ENCODE results near the gene THY1.

Gene THY1

GRCh38 chr11:119432484-119433357 is 9.7 kb upstream of the THY1 start:
- H3K36me3 ChIP-seq (ENCODE audit: control insufficient read depth in 5 of 5, insufficient read depth in 5 of 5, low read length in 5 of 5), result no peaks in the 10 kb centered on the region
- H3K9me3 ChIP-seq (ENCODE audit: control insufficient read depth in 5 of 5, low read length in 5 of 5), result no peaks in the 10 kb centered on the region
- H3K27ac ChIP-seq (ENCODE audit: low read depth, low read length), result peak overlapping the region; percentile 79
- H3K27me3 ChIP-seq (ENCODE audit: control insufficient read depth in 5 of 5, insufficient read depth in 4 of 5, low read length in 5 of 5), result peaks cover 0 to 5% (median 3%) of the 10 kb centered on the region in 5 donors
- peak overlapping the region in 1 of 5 donors; percentile 32 for H3K9ac ChIP-seq (ENCODE audit: low read length in 5 of 5)
- H3K4me1 ChIP-seq (ENCODE audit: control insufficient read depth in 5 of 5, insufficient read depth in 5 of 5, low read length in 5 of 5), result peaks cover 3 to 24% (median 15%) of the 10 kb centered on the region in 5 donors
- peak overlapping the region in 3 of 5 donors; percentile 33 to 43 (median 40) for H3K4me3 ChIP-seq (ENCODE audit: low read depth in 1 of 5, low read length in 5 of 5)

DNA sequence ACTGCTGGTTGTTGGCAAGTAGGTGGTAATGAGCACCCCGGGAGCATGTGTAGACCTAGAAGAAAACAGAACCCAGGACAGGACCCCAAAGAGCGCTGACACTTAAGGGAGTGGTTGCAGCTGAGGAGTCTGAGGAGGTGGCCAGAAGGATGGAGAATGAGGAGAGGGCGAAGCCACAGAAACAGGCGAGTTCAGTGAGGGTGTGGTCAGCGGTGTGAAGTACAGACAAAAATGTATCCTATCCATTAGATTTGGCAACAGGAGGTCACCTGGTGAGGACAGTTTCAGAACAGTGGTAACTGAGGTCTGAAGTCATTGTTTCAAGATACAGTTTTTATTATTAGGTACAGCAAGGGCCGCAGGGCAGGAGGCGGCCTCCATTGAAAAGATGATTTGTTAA is 8.6 kb upstream of the THY1 start:
- no peak overlapping the region for H3K9ac ChIP-seq (ENCODE audit: low read length in 5 of 5)
- H3K4me1 ChIP-seq (ENCODE audit: control insufficient read depth in 5 of 5, insufficient read depth in 5 of 5, low read length in 5 of 5), result peaks cover 3 to 24% (median 15%) of the 10 kb centered on the region in 5 donors

DNA sequence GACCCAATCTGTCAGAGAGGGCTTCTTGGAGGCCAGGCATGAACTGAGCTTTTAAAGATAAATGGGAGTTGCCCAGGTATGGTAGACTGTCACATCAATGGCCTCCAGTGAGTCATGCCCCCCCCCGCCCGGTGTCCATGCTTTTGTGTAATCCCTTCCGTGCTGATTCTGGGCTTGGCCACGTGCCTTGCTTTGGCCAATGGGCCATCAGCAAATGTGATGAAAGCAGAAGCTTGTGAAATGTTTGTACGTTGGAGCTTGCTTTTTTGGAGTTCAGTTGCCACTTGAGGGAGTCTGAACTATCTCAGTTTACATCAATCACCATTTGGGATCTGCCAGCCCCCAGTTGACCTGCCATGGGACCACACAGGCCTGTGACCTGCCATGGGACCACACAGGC is 4.3 kb upstream of the THY1 start:
- Histone ChIP-seq H3K9me3 (ENCODE audit: control insufficient read depth in 5 of 5, low read length in 5 of 5) (no peaks in the 10 kb centered on the region), H3K36me3 (ENCODE audit: control insufficient read depth in 5 of 5, insufficient read depth in 5 of 5, low read length in 5 of 5) (no peaks in the 10 kb centered on the region), H3K27me3 (ENCODE audit: control insufficient read depth in 5 of 5, insufficient read depth in 4 of 5, low read length in 5 of 5) (peaks cover 0 to 24% (median 19%) of the 10 kb centered on the region in 5 donors), H3K4me3 (ENCODE audit: low read depth in 1 of 5, low read length in 5 of 5) (no peak overlapping the region), H3K9ac (ENCODE audit: low read length in 5 of 5) (no peak overlapping the region), H3K27ac (ENCODE audit: low read depth, low read length) (no peak overlapping the region), H3K4me1 (ENCODE audit: control insufficient read depth in 5 of 5, insufficient read depth in 5 of 5, low read length in 5 of 5) (peaks cover 0 to 22% (median 12%) of the 10 kb centered on the region in 5 donors)

More for the DNA sequence above, 8.6 kb upstream of the THY1 start:
- Histone ChIP-seq H3K27ac (ENCODE audit: low read depth, low read length) (no peak overlapping the region), H3K27me3 (ENCODE audit: control insufficient read depth in 5 of 5, insufficient read depth in 4 of 5, low read length in 5 of 5) (peaks cover 0 to 5% (median 3%) of the 10 kb centered on the region in 5 donors), H3K9me3 (ENCODE audit: control insufficient read depth in 5 of 5, low read length in 5 of 5) (no peaks in the 10 kb centered on the region), H3K36me3 (ENCODE audit: control insufficient read depth in 5 of 5, insufficient read depth in 5 of 5, low read length in 5 of 5) (no peaks in the 10 kb centered on the region), H3K4me3 (ENCODE audit: low read depth in 1 of 5, low read length in 5 of 5) (no peak overlapping the region)

DNA sequence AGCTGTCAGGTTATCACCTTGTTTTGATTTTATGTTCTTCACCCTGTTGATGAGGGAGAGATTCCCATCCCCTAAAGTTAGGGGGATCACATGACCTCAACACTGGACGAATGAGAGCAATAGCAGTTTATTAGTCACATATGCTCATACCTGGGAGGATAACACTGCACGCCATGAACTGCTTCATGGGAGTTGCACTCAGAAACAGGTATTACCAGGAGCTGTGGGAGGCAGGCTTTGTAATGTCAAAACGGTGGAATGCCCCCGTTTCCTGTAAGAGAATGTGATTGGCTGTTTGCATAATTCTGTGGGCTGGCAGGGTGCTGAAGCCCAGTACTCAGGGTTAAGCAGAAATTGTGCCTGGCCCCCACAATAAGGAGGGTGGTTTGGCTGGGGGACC is 3.2 kb upstream of the THY1 start:
- Histone ChIP-seq H3K27me3 (ENCODE audit: control insufficient read depth in 5 of 5, insufficient read depth in 4 of 5, low read length in 5 of 5) (peaks cover 0 to 32% (median 27%) of the 10 kb centered on the region in 5 donors), H3K9ac (ENCODE audit: low read length in 5 of 5) (no peak overlapping the region)

GRCh38 chr11:119424775-119425174 is 1.8 kb upstream of the THY1 start:
- Histone ChIP-seq H3K9me3 (ENCODE audit: control insufficient read depth in 5 of 5, low read length in 5 of 5) (no peaks in the 10 kb centered on the region), H3K27ac (ENCODE audit: low read depth, low read length) (no peak overlapping the region), H3K27me3 (ENCODE audit: control insufficient read depth in 5 of 5, insufficient read depth in 4 of 5, low read length in 5 of 5) (peaks cover 3 to 46% (median 36%) of the 10 kb centered on the region in 5 donors), H3K36me3 (ENCODE audit: control insufficient read depth in 5 of 5, insufficient read depth in 5 of 5, low read length in 5 of 5) (no peaks in the 10 kb centered on the region), H3K9ac (ENCODE audit: low read length in 5 of 5) (no peak overlapping the region), H3K4me3 (ENCODE audit: low read depth in 1 of 5, low read length in 5 of 5) (no peak overlapping the region), H3K4me1 (ENCODE audit: control insufficient read depth in 5 of 5, insufficient read depth in 5 of 5, low read length in 5 of 5) (peaks cover 0 to 29% (median 15%) of the 10 kb centered on the region in 5 donors)

More for the DNA sequence above, 3.2 kb upstream of the THY1 start:
- Histone ChIP-seq H3K27ac (ENCODE audit: low read depth, low read length) (no peak overlapping the region), H3K9me3 (ENCODE audit: control insufficient read depth in 5 of 5, low read length in 5 of 5) (no peaks in the 10 kb centered on the region), H3K4me1 (ENCODE audit: control insufficient read depth in 5 of 5, insufficient read depth in 5 of 5, low read length in 5 of 5) (peaks cover 0 to 22% (median 13%) of the 10 kb centered on the region in 5 donors), H3K36me3 (ENCODE audit: control insufficient read depth in 5 of 5, insufficient read depth in 5 of 5, low read length in 5 of 5) (no peaks in the 10 kb centered on the region), H3K4me3 (ENCODE audit: low read depth in 1 of 5, low read length in 5 of 5) (no peak overlapping the region)

GRCh38 chr11:119424276-119424675 is 1.3 kb upstream of the THY1 start:
- H3K9ac ChIP-seq (ENCODE audit: low read length in 5 of 5), result no peak overlapping the region
- no peaks in the 10 kb centered on the region for H3K9me3 ChIP-seq (ENCODE audit: control insufficient read depth in 5 of 5, low read length in 5 of 5)
- H3K4me3 ChIP-seq (ENCODE audit: low read depth in 1 of 5, low read length in 5 of 5), result no peak overlapping the region
- H3K27me3 ChIP-seq (ENCODE audit: control insufficient read depth in 5 of 5, insufficient read depth in 4 of 5, low read length in 5 of 5), result peaks cover 4 to 51% (median 35%) of the 10 kb centered on the region in 5 donors
- H3K36me3 ChIP-seq (ENCODE audit: control insufficient read depth in 5 of 5, insufficient read depth in 5 of 5, low read length in 5 of 5), result peaks cover 0 to 4% (median 0%) of the 10 kb centered on the region in 5 donors
- no peak overlapping the region for H3K27ac ChIP-seq (ENCODE audit: low read depth, low read length)
- peaks cover 0 to 29% (median 15%) of the 10 kb centered on the region in 5 donors for H3K4me1 ChIP-seq (ENCODE audit: control insufficient read depth in 5 of 5, insufficient read depth in 5 of 5, low read length in 5 of 5)

DNA sequence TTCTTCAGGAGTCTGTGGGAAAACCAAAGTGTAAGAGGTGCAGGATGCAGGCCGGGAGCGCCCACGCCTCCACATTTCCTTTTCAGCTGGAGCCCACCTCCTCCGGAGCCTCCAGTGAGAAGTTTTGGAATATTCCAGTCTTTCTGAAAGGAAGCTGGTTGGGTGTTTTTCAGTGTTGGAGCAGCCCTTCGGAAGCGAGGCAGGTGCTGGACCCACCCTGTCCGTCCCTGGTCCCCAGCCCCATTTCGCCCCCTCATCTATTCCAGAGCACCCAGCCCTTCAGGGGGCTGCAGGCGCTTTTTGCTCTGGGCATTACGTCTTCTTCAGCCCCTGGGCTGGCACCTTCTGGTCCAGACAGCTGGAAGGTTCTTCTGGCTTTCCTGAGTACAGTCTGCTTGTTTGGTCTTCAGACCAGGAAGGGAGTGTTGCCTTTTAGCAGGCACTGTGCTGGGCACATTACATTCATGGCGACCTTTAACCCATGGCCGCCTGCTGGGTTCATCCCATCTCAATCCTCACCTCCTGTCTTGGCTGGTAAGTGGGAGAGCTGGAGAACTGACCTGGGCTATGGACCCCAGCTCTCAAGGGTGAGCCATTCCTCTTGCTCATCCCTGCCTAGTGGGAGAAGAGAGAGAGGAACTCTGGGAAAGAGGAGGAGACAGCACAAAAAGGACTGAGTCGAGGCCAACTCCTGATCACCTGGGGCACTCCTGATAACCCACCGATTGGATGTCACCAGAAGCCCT is 710 bp upstream of the THY1 start:
- H3K9ac ChIP-seq (ENCODE audit: low read length in 5 of 5), result no peak overlapping the region
- peak overlapping the region in 3 of 5 donors; percentile 55 to 67 (median 65) for H3K4me3 ChIP-seq (ENCODE audit: low read depth in 1 of 5, low read length in 5 of 5)
- H3K27me3 ChIP-seq (ENCODE audit: control insufficient read depth in 5 of 5, insufficient read depth in 4 of 5, low read length in 5 of 5), result peaks cover 4 to 54% (median 39%) of the 10 kb centered on the region in 5 donors
- H3K4me1 ChIP-seq (ENCODE audit: control insufficient read depth in 5 of 5, insufficient read depth in 5 of 5, low read length in 5 of 5), result peaks cover 0 to 29% (median 15%) of the 10 kb centered on the region in 5 donors
- no peak overlapping the region for H3K27ac ChIP-seq (ENCODE audit: low read depth, low read length)
- H3K36me3 ChIP-seq (ENCODE audit: control insufficient read depth in 5 of 5, insufficient read depth in 5 of 5, low read length in 5 of 5), result peaks cover 0 to 5% (median 0%) of the 10 kb centered on the region in 5 donors
- no peaks in the 10 kb centered on the region for H3K9me3 ChIP-seq (ENCODE audit: control insufficient read depth in 5 of 5, low read length in 5 of 5)

GRCh38 chr11:119421941-119422808 is 797 bp downstream of the THY1 start:
- H3K9ac ChIP-seq (ENCODE audit: low read length in 5 of 5), result peak overlapping the region in 2 of 5 donors; percentile 6
- H3K4me1 ChIP-seq (ENCODE audit: control insufficient read depth in 5 of 5, insufficient read depth in 5 of 5, low read length in 5 of 5), result peaks cover 0 to 39% (median 15%) of the 10 kb centered on the region in 5 donors
- H3K4me3 ChIP-seq (ENCODE audit: low read depth in 1 of 5, low read length in 5 of 5), result peak overlapping the region; percentile 39 to 67 (median 56)
- peaks cover 0 to 5% (median 0%) of the 10 kb centered on the region in 5 donors for H3K36me3 ChIP-seq (ENCODE audit: control insufficient read depth in 5 of 5, insufficient read depth in 5 of 5, low read length in 5 of 5)
- H3K9me3 ChIP-seq (ENCODE audit: control insufficient read depth in 5 of 5, low read length in 5 of 5), result no peaks in the 10 kb centered on the region
- H3K27me3 ChIP-seq (ENCODE audit: control insufficient read depth in 5 of 5, insufficient read depth in 4 of 5, low read length in 5 of 5), result peaks cover 4 to 65% (median 45%) of the 10 kb centered on the region in 5 donors
- peak overlapping the region; percentile 23 for H3K27ac ChIP-seq (ENCODE audit: low read depth, low read length)

GRCh38 chr11:119421351-119421750 is 1.6 kb downstream of the THY1 start:
- H3K27ac ChIP-seq (ENCODE audit: low read depth, low read length), result no peak overlapping the region
- H3K4me3 ChIP-seq (ENCODE audit: low read depth in 1 of 5, low read length in 5 of 5), result peak overlapping the region in 4 of 5 donors; percentile 9 to 67 (median 60)
- H3K9ac ChIP-seq (ENCODE audit: low read length in 5 of 5), result no peak overlapping the region
- H3K4me1 ChIP-seq (ENCODE audit: control insufficient read depth in 5 of 5, insufficient read depth in 5 of 5, low read length in 5 of 5), result peaks cover 0 to 44% (median 15%) of the 10 kb centered on the region in 5 donors
- H3K27me3 ChIP-seq (ENCODE audit: control insufficient read depth in 5 of 5, insufficient read depth in 4 of 5, low read length in 5 of 5), result peaks cover 4 to 67% (median 45%) of the 10 kb centered on the region in 5 donors
- H3K36me3 ChIP-seq (ENCODE audit: control insufficient read depth in 5 of 5, insufficient read depth in 5 of 5, low read length in 5 of 5), result peaks cover 0 to 5% (median 0%) of the 10 kb centered on the region in 5 donors
- no peaks in the 10 kb centered on the region for H3K9me3 ChIP-seq (ENCODE audit: control insufficient read depth in 5 of 5, low read length in 5 of 5)
